ENCODE results near the gene RANBP9.

RANBP9 gene

DNA sequence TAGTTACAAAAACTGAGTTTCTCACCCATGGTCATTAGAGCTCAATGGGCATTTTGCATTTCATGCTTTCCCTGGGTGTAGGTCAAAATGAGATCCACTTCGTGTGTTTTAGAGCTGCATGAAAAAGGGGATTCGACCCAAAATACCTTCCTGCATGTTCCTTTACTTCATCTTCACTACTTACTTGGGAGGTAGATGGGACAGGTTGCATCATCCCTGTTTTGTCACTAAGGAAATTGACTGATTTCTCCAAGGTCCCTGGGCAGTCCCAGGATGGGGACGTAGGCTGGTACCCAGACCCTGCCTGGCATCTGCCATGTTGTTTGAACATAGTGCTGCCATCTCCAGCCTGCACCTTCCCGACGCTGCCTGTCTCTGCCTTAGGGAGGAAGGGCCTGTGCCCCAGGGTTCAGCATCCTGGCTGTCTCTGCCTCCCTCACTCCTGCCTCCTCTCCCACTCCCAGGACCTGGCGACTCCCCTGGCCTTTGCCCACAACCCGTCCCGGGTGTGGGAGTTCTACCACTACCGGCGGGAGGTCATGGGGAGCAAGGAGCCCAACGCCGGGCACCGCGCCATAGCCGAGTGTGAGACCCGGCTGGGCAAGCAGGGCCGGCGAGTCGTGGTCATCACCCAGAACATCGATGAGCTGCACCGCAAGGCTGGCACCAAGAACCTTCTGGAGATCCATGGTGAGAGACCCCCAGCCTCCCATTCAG, 120.3 kb downstream of the RANBP9 start:
- DNase-seq: no peak

DNA sequence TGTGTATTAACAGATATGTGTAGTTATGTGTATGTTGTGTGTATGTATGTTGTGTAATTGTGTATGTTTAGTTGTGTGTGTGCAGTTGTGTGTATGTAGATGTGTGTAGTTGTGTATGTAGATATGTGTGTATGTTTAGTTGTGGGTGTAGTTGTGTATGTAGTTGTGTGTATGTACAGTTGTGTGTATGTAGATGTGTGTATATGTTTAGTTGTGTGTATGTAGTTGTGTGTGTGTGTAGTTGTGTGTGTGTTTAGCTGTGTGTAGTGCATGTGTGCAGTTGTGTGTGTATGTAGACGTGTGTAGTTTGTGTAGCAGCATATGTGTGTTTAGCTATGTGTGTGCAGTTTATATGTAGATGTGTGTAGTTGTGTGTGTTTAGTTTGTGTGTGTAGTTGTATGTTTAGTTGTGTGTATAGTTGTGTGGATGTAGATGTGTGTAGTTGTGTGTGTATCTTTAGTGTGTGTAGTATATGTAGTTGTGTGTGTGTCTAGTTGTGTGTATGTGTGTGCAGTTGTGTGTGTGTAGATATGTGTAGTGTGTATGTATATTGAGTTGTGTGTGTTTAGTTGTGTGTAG, 121.0 kb downstream of the RANBP9 start:
- DNase-seq: no peak

DNA sequence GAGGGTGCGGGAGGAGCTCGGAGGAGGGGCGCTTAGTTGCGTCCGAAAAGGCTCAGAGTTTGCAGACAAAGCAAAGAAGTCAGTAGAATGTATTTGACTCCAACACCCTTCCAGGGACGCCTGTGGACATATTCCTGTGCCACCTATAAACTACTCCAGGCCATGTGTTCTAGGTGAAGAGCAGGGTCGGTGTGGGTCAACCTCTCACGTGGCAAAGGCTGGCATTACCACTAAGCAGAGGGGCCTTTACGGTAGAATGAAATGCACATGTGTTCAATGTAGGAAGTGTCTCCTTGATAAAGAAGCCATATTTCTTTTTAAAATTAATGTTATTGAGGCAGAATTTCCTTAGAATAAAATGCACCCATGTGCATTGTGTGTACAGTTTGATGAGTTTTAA, 121.8 kb downstream of the RANBP9 start:
- DNase-seq: no peak

DNA sequence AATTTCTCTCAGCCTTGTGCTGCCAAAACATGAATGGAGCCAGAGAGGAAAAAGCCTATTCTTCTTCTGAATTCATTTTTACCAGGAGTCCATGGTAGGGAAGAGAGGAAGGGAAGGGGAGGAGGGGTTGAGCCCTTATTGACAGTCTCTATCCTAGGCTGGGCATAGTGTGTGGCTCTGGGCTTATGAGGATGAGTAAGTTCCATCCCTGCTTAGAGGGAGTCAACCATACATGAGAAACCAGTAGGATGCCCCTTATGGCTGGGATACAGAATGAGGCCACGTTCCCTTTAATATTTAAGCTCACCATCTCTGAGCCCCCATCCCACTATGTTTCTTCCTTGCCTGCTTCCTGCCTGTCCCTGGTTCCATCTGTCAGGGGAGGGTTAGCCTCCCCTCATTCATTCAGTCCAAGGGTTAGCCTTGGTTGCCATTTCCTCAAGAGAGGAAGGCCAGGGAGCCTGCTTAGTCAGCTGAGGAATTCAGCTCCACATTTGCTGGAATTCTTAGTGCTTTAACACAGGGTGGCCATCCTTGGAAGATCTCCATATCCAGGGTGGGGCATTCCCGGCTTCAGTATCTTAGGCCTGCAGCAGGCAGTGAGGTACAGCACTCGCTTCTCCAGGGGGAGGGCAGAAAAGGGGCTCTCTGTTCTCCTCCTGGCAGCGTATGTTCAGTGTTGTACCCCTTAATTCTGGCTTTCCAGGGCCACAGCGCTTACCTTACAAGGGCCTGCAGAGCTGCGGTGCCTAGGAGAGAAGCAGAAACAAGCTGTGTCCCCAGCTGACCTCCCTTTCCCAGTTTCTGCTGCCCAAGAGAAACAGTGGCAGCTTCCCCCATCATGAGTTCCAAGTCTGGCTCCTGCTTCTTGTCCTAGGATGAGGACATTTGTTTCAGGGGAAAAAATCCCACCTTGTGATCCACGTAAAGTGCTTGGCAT, 124.8 kb downstream of the RANBP9 start:
- DNase-seq: no peak

DNA sequence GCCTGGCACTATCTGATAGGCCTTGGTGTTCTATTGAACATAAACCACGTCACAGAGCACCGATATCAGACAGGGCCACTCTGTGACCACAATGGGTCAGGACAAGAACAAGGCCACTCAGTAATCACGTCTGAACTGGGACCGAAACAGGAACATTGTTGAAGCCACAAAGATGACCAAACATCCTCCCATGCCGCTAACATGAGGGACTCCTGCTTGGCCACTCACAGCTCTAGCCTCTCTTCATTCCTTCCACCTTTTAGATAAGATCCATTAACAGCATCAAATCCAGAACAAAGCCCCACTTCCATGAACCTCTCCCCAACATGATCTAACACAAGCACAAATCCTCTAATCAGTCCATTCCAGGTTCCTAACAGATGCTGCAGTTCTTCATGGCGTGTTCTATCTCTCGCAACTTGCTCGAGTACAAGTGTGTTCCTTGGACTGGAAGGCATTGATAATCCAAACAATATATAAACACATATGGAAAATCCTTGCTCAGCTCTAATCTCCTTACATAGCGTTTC, 129.9 kb downstream of the RANBP9 start:
- DNase-seq: no peak

DNA sequence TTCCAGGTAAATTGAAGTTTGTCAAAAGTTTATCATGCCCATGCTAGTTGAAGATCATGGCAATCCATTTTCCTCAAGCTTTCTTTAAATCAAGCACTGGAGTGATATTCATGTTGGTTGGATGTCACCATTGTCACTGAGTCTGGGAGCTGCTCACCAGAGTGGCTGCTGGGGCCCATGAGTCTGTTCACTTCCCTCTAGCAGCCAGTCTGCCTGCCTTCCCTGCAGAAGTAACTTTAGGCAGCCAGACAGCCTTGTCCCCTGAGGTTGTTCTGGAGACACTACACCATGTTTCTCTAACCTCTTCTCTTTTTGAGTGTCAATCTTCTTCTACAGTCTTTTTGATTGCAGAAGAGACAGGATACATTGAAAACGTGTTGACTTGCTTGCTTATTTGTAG, 131.7 kb downstream of the RANBP9 start:
- no peak for DNase-seq

DNA sequence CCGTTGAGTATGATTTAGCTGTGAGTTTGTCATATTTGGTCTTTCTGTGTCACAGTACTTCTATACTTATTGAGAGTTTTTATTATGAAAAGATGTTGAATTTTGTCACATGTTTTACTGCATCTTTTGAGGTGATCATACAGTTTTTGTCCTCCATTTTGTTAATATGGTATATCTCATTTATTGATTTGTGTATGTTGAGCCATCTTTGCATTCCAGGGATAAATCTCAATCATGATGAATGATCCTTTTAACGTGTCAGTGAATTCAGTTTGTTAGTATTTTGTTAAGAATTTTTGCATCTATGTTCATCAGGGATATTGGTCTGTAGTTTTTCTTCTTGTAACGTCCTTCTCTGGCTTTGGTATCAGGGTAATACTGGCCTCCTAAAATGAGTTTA, 133.7 kb downstream of the RANBP9 start:
- DNase-seq: no peak

DNA sequence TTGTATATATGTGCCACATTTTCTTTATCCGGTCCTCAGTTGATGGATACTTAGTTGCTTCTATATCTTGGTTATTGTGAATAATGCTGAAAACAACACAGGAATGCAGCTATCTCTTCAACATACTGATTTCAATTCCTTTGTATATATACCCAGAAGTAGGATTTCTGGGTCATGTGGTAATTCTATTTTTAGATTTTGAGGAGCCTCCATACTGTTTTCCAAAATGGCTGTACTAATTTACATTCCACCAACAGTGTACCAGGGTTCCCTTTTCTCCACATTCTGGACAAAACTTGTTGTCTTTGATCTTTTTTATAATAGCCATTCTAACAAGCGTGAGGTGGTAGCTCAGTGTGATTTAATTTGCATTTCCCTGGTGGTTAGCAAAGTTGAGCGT, 135.6 kb downstream of the RANBP9 start:
- DNase-seq: no peak

DNA sequence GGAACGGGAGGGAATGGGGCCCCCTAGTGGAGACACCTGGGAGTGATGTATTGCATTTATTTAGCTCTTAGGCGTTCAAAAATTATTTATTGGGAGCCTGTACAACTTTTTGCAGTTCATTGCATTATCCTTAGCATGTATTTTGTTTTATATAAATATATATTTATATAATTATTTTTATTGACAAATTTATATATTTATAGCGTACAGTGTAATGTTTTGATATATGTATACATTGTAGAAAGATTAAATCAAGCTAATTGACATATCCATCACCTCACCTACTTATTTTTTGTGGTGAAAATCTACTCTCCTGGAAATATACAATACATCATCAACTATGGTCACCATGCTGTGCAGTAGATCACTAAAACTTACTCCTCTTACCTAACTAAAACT, 136.3 kb downstream of the RANBP9 start:
- DNase-seq: no peak

DNA sequence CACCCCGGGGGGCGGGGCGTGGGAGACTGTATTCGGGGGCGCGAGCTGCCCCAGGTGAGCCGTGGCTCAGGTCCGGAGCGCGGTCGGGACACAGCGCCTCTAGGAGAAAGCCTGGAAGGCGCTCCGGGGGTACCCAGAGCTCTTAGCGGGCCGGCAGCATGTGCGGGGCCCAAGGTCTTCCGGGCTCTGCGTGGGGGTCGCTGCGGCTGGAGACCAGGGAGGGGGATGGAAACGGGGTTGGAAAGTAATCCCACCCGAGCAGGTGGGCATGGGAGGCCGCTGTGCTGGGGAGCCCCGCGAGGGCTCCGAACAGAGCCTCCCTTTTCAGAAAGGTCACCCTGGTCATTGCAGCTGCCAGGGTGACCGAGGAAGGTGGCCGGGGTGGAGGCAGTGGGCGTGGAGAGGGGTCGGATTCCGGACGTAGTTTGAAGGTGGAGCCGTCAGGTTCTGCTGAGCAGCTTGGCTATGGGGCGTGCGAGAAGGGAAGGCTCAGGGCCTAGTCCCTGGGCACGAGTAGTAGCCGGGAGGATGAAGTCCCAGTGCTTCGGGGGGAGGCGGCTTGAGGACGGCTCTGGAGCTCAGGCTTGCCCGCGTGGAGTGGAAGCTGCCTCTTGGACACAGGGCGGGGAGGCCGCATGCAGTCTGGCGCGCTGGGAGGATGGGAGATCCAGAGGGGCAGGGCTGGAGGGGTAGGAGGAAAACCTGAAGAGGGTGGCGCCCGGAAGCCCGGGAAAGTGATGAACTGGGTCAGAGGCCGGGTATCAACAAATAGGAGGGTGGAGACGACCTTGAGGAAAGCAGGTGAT, 136.9 kb downstream of the RANBP9 start, which contains the start of gene SIRT5:
Gene SIRT5, plus strand, starts transcription at position 31 of the 806 bp plus-strand sequence. CDS start 9,510 bp downstream, outside the sequence.
- peak; percentile 66 for DNase-seq

DNA sequence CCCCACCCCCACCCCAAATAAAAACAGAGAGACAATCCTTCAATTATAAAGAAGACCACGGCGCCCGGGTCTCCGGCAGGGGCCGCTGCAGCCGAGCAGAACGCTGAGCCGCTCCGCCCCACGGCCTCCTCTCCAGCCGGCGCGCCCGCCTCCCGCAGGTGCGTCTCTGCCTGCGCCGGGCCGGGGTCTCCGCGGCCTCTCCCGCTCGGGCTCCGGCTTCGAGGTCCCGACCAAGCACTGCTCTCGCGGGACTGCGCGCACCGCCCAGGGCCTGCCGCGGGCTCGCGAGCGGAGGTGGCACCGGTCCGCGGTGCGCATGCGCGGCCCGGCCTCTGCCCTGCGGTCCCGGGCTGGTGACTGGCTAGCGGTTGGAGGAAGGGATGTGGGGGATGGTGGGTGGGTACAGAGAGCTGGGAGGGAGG, 137.5 kb downstream of the RANBP9 start:
- DNase-seq: peak; percentile 80

DNA sequence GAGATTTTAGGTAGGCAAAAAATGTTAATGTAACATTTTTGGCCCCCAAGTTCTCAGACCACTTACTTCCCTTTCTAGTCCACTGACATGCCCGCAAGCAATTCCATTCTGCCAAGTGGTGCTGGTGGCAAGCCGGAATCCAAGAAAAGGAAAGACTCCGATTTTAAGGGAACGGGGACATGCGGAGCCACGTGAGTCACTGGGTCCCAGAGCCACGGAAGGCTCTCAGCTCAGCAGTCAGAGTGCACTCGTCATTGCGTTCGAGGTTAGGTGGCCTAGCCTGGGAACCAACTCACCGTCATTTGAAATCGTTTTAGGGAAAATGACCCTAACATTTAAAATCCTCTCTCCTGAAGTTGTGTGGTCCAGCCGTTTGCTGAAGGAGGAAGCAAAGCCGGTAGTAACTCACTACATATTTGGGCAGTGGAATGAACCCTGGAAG, 137.9 kb downstream of the RANBP9 start:
- DNase-seq: no peak

DNA sequence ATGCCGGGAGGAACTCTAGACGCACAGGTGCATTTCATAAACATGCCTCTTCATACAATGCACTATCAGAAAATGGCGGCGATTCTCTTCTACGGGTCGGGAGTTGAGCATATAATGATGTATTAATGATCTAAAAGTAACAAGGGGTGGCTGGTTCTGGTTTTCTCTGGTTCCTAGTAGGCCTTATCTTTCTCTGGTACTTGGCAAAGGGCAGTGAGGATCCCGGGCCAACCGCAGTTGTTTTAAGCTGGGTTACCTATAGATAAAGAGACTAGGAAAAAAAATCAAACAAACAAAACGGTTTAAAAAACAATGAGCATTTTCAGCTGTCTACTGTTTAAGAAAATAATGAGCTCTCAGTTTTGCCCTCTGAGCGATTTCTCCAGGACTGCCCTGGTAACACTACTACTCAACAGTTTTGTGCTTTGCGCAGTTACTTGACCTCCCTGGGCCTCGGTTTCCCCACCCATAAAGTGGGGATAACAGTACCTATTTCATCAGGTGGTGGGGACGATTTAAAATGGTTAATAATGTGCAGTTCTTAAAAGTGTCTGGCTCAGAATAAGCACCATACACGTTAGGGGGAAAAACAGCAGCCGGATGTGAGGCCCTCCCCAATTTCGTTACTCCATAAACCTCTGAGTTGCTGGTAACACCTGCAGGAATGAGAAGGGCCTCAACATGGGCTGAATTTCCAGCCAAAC, 138.5 kb downstream of the RANBP9 start:
- DNase-seq: no peak

DNA sequence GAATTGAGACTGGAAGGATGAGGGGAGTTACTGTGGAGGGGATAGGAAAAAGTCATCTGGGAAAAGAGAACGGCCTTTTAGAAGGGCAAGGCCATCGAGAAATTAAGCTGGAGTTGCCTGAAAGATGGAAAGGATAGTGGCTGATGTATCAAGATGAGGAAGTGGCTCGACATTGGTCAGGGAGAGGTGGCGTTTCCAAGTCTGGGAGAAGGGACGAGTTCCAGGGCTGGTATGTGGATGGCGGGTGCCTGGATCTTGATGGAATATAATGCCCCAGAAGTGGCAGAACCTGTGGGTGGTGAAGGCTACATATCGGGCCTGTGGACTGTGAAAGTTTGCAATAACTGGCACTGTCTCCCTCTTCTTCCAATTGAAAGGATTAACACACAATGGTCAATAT, 139.4 kb downstream of the RANBP9 start:
- DNase-seq: no peak
